WTC11 (cell line): ENCODE measurements around the gene GATC. TPM values are rescaled to one million over a fixed set of nuclear protein-coding genes. Genes with fewer than 3 reads are reported as not detected.
A peak's percentile ranks its signal among the peaks of the same experiment; 100 is the strongest.

ENCODE experiments used
- CREB1 ChIP-seq: sonication (generic); formaldehyde crosslinking; IDR thresholded peaks from 2 replicates; pipeline ENCODE4 v1.8.0; 2023; ENCODE audit warnings: mild to moderate bottlenecking, missing genetic modification reagents
- FOXJ3 ChIP-seq: sonication (generic); formaldehyde crosslinking; IDR thresholded peaks from 2 replicates; pipeline ENCODE4 v1.9.0; 2021; ENCODE audit warnings: missing genetic modification reagents, mild to moderate bottlenecking, borderline replicate concordance
- GRHL2 ChIP-seq: fragments of 250-450 bp; sonication (Bioruptor Pico); IDR thresholded peaks from 2 replicates; pipeline ENCODE4 v1.8.0; 2022; ENCODE audit warnings: mild to moderate bottlenecking, moderate library complexity; ENCODE audit not compliant: insufficient replicate concordance, severe bottlenecking
- GTF2I ChIP-seq: fragments of 250-450 bp; sonication (Bioruptor Pico); conservative IDR thresholded peaks from 2 replicates; pipeline ENCODE4 v1.4.0; 2021; ENCODE audit warnings: mild to moderate bottlenecking
- HMGA2 ChIP-seq: fragments of 250-450 bp; sonication (Bioruptor Pico); IDR thresholded peaks from 2 replicates; pipeline ENCODE4 v1.4.0; 2021; ENCODE audit warnings: mild to moderate bottlenecking, moderate library complexity
- MXD4 ChIP-seq: fragments of 250-450 bp; sonication (Bioruptor Pico); IDR thresholded peaks from 2 replicates; pipeline ENCODE4 v1.8.0; 2021; ENCODE audit warnings: mild to moderate bottlenecking, moderate library complexity, borderline replicate concordance
- MYBL2 ChIP-seq: sonication (generic); formaldehyde crosslinking; IDR thresholded peaks from 2 replicates; pipeline ENCODE4 v1.8.1; 2023; ENCODE audit warnings: mild to moderate bottlenecking, moderate library complexity, missing genetic modification reagents
- NFE2L1 ChIP-seq: sonication (generic); formaldehyde crosslinking; IDR thresholded peaks from 2 replicates; pipeline ENCODE4 v1.8.1; 2023; ENCODE audit warnings: missing genetic modification reagents
- NR3C1 ChIP-seq: sonication (generic); formaldehyde crosslinking; conservative IDR thresholded peaks from 2 replicates; pipeline ENCODE4 v1.8.1; 2023; ENCODE audit warnings: low read depth, mild to moderate bottlenecking, missing genetic modification reagents
- SMAD3 ChIP-seq: sonication (generic); formaldehyde crosslinking; IDR thresholded peaks from 2 replicates; pipeline ENCODE4 v1.8.0; 2022; ENCODE audit warnings: missing genetic modification reagents, mild to moderate bottlenecking, borderline replicate concordance
- SMAD4 ChIP-seq: sonication (generic); formaldehyde crosslinking; IDR thresholded peaks from 2 replicates; pipeline ENCODE4 v1.8.0; 2022; ENCODE audit warnings: mild to moderate bottlenecking, missing genetic modification reagents
- SP1 ChIP-seq: sonication (generic); formaldehyde crosslinking; conservative IDR thresholded peaks from 2 replicates; pipeline ENCODE4 v1.8.1; 2022; ENCODE audit warnings: missing genetic modification reagents
- TEAD1 ChIP-seq: sonication (generic); formaldehyde crosslinking; IDR thresholded peaks from 2 replicates; pipeline ENCODE4 v1.8.0; 2022; ENCODE audit warnings: mild to moderate bottlenecking, missing genetic modification reagents
- ZNF138 ChIP-seq: sonication (generic); formaldehyde crosslinking; conservative IDR thresholded peaks from 2 replicates; pipeline ENCODE4 v1.8.1; 2022; ENCODE audit warnings: mild to moderate bottlenecking, moderate library complexity, missing genetic modification reagents
- ZNF416 ChIP-seq: fragments of 250-450 bp; sonication (Bioruptor Pico); IDR thresholded peaks from 2 replicates; pipeline ENCODE4 v1.9.0; 2021; ENCODE audit warnings: mild to moderate bottlenecking, inconsistent platforms
- ZNF423 ChIP-seq: fragments of 250-450 bp; sonication (Bioruptor Pico); IDR thresholded peaks from 2 replicates; pipeline ENCODE4 v2.1.2; 2022; ENCODE audit warnings: mild to moderate bottlenecking, moderate library complexity
- ZNF671 ChIP-seq: fragments of 250-450 bp; sonication (Bioruptor Pico); IDR thresholded peaks from 2 replicates; pipeline ENCODE4 v1.8.0; 2021; ENCODE audit warnings: mild to moderate bottlenecking
- total RNA-seq: library from RNA; stranded (reverse); gene quantifications from 3 replicates; pipeline ENCODE4 v1.2.3, GENCODE V29; 2021
- TF ChIP-seq, protein P1 (sequence below): sonication (generic); formaldehyde crosslinking; IDR thresholded peaks from 2 replicates; pipeline ENCODE4 v1.8.1; 2023; ENCODE audit warnings: mild to moderate bottlenecking, missing genetic modification reagents, borderline replicate concordance
- TF ChIP-seq, protein P2 (sequence below): sonication (generic); formaldehyde crosslinking; IDR thresholded peaks from 2 replicates; pipeline ENCODE4 v1.8.1; 2022; ENCODE audit warnings: mild to moderate bottlenecking, moderate library complexity, missing genetic modification reagents
- TF ChIP-seq, protein P3 (sequence below): sonication (generic); formaldehyde crosslinking; IDR thresholded peaks from 2 replicates; pipeline ENCODE4 v1.8.1; 2023; ENCODE audit warnings: mild to moderate bottlenecking, moderate library complexity, missing genetic modification reagents
- TF ChIP-seq, protein P4 (sequence below): sonication (generic); formaldehyde crosslinking; IDR thresholded peaks from 2 replicates; pipeline ENCODE4 v1.8.0; 2022; ENCODE audit warnings: mild to moderate bottlenecking, missing genetic modification reagents
- TF ChIP-seq, protein P5 (sequence below): sonication (generic); formaldehyde crosslinking; IDR thresholded peaks from 2 replicates; pipeline ENCODE4 v1.8.0; 2022; ENCODE audit warnings: mild to moderate bottlenecking, missing genetic modification reagents
- TF ChIP-seq, protein P6 (sequence below): sonication (generic); formaldehyde crosslinking; IDR thresholded peaks from 2 replicates; pipeline ENCODE4 v1.8.1; 2022; ENCODE audit warnings: missing genetic modification reagents, borderline replicate concordance
- TF ChIP-seq, protein P7 (sequence below): fragments of 250-450 bp; sonication (Bioruptor Pico); IDR thresholded peaks from 2 replicates; pipeline ENCODE4 v1.9.0; 2021; ENCODE audit warnings: mild to moderate bottlenecking, borderline replicate concordance

Gene GATC
- total RNA-seq, 1 experiment from 2014 or later: 33.9 TPM

DNA sequence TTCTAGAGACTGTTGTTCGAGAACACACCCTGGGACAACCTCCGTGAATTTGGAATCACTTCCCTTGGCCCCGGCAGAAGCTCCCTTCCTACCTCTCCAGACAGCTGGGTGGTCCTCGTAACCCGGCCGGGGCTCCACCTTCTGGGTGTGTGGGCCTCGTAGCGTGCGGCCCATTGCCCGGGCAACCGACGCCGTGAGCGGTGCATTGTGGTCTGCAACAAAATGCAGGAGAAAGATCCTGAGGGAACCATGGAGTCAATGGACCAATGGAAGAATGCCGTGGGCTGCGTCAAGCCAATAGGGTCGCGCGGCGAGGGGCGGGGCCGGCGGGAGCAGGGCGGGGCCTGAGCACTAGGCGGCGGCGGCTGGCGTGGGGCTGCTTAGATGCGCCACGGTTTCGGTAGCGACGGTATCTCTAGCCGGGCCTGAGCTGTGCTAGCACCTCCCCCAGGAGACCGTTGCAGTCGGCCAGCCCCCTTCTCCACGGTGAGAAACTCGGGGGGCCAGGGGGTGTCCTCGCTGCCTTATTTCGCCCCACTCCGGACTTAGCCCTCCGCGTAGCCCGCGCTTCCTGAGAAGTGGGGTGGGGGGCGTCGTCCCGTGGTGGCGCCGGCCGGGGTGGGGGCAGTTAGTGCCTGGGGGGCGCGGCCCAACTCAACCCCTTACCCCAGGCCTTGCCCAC lies 49.6 kb downstream of the GATC start, which contains the start of gene DYNLL1 (continued):
- TF ChIP-seq, protein P1, sequence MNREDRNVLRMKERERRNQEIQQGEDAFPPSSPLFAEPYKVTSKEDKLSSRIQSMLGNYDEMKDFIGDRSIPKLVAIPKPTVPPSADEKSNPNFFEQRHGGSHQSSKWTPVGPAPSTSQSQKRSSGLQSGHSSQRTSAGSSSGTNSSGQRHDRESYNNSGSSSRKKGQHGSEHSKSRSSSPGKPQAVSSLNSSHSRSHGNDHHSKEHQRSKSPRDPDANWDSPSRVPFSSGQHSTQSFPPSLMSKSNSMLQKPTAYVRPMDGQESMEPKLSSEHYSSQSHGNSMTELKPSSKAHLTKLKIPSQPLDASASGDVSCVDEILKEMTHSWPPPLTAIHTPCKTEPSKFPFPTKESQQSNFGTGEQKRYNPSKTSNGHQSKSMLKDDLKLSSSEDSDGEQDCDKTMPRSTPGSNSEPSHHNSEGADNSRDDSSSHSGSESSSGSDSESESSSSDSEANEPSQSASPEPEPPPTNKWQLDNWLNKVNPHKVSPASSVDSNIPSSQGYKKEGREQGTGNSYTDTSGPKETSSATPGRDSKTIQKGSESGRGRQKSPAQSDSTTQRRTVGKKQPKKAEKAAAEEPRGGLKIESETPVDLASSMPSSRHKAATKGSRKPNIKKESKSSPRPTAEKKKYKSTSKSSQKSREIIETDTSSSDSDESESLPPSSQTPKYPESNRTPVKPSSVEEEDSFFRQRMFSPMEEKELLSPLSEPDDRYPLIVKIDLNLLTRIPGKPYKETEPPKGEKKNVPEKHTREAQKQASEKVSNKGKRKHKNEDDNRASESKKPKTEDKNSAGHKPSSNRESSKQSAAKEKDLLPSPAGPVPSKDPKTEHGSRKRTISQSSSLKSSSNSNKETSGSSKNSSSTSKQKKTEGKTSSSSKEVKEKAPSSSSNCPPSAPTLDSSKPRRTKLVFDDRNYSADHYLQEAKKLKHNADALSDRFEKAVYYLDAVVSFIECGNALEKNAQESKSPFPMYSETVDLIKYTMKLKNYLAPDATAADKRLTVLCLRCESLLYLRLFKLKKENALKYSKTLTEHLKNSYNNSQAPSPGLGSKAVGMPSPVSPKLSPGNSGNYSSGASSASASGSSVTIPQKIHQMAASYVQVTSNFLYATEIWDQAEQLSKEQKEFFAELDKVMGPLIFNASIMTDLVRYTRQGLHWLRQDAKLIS (CRISPR knock-in tag): no peak
- TF ChIP-seq SP1 (CRISPR knock-in tag) (peak; percentile 96), ZNF138 (CRISPR knock-in tag) (no peak), ZNF416 (CRISPR knock-in tag) (no peak), FOXJ3 (CRISPR knock-in tag) (no peak), HMGA2 (CRISPR knock-in tag) (no peak), MXD4 (CRISPR knock-in tag) (no peak), ZNF423 (CRISPR knock-in tag) (no peak), SMAD4 (CRISPR knock-in tag) (no peak), GTF2I (CRISPR knock-in tag) (no peak), SMAD3 (peak; percentile 69; the same call in 1 of the 2 replicates), MYBL2 (no peak; the same call in 1 of the 2 replicates), CREB1 (no peak), GRHL2 (no peak), TEAD1 (CRISPR knock-in tag) (peak; percentile 62), NR3C1 (CRISPR knock-in tag) (no peak), NFE2L1 (CRISPR knock-in tag) (0 out of 2 replicates have a peak, but pooled peaks have one; percentile 58), ZNF671 (CRISPR knock-in tag) (no peak)
- TF ChIP-seq, protein P2, sequence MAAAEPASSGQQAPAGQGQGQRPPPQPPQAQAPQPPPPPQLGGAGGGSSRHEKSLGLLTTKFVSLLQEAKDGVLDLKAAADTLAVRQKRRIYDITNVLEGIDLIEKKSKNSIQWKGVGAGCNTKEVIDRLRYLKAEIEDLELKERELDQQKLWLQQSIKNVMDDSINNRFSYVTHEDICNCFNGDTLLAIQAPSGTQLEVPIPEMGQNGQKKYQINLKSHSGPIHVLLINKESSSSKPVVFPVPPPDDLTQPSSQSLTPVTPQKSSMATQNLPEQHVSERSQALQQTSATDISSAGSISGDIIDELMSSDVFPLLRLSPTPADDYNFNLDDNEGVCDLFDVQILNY (CRISPR knock-in tag): peak; percentile 14; the same call in 1 of the 2 replicates
- TF ChIP-seq, protein P3, sequence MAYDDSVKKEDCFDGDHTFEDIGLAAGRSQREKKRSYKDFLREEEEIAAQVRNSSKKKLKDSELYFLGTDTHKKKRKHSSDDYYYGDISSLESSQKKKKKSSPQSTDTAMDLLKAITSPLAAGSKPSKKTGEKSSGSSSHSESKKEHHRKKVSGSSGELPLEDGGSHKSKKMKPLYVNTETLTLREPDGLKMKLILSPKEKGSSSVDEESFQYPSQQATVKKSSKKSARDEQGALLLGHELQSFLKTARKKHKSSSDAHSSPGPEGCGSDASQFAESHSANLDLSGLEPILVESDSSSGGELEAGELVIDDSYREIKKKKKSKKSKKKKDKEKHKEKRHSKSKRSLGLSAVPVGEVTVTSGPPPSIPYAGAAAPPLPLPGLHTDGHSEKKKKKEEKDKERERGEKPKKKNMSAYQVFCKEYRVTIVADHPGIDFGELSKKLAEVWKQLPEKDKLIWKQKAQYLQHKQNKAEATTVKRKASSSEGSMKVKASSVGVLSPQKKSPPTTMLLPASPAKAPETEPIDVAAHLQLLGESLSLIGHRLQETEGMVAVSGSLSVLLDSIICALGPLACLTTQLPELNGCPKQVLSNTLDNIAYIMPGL (CRISPR knock-in tag): no peak
- TF ChIP-seq, protein P4, sequence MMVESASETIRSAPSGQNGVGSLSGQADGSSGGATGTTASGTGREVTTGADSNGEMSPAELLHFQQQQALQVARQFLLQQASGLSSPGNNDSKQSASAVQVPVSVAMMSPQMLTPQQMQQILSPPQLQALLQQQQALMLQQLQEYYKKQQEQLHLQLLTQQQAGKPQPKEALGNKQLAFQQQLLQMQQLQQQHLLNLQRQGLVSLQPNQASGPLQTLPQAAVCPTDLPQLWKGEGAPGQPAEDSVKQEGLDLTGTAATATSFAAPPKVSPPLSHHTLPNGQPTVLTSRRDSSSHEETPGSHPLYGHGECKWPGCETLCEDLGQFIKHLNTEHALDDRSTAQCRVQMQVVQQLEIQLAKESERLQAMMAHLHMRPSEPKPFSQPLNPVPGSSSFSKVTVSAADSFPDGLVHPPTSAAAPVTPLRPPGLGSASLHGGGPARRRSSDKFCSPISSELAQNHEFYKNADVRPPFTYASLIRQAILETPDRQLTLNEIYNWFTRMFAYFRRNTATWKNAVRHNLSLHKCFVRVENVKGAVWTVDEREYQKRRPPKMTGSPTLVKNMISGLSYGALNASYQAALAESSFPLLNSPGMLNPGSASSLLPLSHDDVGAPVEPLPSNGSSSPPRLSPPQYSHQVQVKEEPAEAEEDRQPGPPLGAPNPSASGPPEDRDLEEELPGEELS: 0 out of 2 replicates have a peak, but pooled peaks have one; percentile 90
- TF ChIP-seq, protein P5, sequence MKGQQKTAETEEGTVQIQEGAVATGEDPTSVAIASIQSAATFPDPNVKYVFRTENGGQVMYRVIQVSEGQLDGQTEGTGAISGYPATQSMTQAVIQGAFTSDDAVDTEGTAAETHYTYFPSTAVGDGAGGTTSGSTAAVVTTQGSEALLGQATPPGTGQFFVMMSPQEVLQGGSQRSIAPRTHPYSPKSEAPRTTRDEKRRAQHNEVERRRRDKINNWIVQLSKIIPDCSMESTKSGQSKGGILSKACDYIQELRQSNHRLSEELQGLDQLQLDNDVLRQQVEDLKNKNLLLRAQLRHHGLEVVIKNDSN (CRISPR knock-in tag): peak; percentile 57; the same call in 1 of the 2 replicates
- TF ChIP-seq, protein P6, sequence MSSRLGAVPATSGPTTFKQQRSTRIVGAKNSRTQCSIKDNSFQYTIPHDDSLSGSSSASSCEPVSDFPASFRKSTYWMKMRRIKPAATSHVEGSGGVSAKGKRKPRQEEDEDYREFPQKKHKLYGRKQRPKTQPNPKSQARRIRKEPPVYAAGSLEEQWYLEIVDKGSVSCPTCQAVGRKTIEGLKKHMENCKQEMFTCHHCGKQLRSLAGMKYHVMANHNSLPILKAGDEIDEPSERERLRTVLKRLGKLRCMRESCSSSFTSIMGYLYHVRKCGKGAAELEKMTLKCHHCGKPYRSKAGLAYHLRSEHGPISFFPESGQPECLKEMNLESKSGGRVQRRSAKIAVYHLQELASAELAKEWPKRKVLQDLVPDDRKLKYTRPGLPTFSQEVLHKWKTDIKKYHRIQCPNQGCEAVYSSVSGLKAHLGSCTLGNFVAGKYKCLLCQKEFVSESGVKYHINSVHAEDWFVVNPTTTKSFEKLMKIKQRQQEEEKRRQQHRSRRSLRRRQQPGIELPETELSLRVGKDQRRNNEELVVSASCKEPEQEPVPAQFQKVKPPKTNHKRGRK (CRISPR knock-in tag): no peak
- TF ChIP-seq, protein P7, sequence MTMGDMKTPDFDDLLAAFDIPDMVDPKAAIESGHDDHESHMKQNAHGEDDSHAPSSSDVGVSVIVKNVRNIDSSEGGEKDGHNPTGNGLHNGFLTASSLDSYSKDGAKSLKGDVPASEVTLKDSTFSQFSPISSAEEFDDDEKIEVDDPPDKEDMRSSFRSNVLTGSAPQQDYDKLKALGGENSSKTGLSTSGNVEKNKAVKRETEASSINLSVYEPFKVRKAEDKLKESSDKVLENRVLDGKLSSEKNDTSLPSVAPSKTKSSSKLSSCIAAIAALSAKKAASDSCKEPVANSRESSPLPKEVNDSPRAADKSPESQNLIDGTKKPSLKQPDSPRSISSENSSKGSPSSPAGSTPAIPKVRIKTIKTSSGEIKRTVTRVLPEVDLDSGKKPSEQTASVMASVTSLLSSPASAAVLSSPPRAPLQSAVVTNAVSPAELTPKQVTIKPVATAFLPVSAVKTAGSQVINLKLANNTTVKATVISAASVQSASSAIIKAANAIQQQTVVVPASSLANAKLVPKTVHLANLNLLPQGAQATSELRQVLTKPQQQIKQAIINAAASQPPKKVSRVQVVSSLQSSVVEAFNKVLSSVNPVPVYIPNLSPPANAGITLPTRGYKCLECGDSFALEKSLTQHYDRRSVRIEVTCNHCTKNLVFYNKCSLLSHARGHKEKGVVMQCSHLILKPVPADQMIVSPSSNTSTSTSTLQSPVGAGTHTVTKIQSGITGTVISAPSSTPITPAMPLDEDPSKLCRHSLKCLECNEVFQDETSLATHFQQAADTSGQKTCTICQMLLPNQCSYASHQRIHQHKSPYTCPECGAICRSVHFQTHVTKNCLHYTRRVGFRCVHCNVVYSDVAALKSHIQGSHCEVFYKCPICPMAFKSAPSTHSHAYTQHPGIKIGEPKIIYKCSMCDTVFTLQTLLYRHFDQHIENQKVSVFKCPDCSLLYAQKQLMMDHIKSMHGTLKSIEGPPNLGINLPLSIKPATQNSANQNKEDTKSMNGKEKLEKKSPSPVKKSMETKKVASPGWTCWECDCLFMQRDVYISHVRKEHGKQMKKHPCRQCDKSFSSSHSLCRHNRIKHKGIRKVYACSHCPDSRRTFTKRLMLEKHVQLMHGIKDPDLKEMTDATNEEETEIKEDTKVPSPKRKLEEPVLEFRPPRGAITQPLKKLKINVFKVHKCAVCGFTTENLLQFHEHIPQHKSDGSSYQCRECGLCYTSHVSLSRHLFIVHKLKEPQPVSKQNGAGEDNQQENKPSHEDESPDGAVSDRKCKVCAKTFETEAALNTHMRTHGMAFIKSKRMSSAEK (CRISPR knock-in tag): no peak
